WTC11 (cell line): ENCODE data around the gene AANAT. TPM values are rescaled to one million over a fixed set of nuclear protein-coding genes. Genes with fewer than 3 reads are reported as not detected.
A peak's percentile ranks its signal among the peaks of the same experiment; 100 is the strongest.

ENCODE experiments used
- ATAC-seq: fragments of 200-7000 bp; cut with Tn5 transposase; 2 replicates; pipeline ENCODE4 v1.10.0; 2021; ENCODE audit warnings: mild to moderate bottlenecking, moderate library complexity
- CTCF ChIA-PET: fragments of 300-600 bp; sonication (Branson Sonifier 250); formaldehyde crosslinking; loops from one replicate; lab custom pipeline; 2021; ENCODE audit warnings: antibody characterized with exemption; lab: Charles Lee
- POLR2A ChIA-PET: fragments of 350-600 bp; sonication (Branson Sonifier 250); formaldehyde crosslinking; loops from one replicate; lab custom pipeline; 2021; ENCODE audit warnings: antibody characterized with exemption; lab: Charles Lee
- DNase-seq: peaks from one replicate; pipeline ENCODE4 v3.0.0; 2021; ENCODE audit warnings: low spot score
- H3K27ac Mint-ChIP-seq: 2 replicates; pipeline ENCODE4 v1.8.0; 2021; ENCODE audit warnings: mixed read lengths
- H3K27me3 Mint-ChIP-seq: 2 replicates; pipeline ENCODE4 v1.8.0; 2021; ENCODE audit warnings: low read depth, mild to moderate bottlenecking, moderate library complexity, mixed read lengths
- H3K36me3 Mint-ChIP-seq: 2 replicates; pipeline ENCODE4 v1.8.0; 2021; ENCODE audit warnings: mixed read lengths
- H3K4me1 Mint-ChIP-seq: 2 replicates; pipeline ENCODE4 v1.8.0; 2022; ENCODE audit warnings: mixed read lengths
- H3K4me3 Mint-ChIP-seq: 2 replicates; pipeline ENCODE4 v1.8.0; 2021; ENCODE audit warnings: mild to moderate bottlenecking, moderate library complexity, mixed read lengths
- H3K9me3 Mint-ChIP-seq: 2 replicates; pipeline ENCODE4 v1.8.0; 2021; ENCODE audit warnings: mixed read lengths
- CREM ChIP-seq: sonication (generic); formaldehyde crosslinking; IDR thresholded peaks from 2 replicates; pipeline ENCODE4 v1.8.1; 2022; ENCODE audit warnings: mild to moderate bottlenecking, missing genetic modification reagents, moderate library complexity
- ELF4 ChIP-seq: sonication (generic); formaldehyde crosslinking; IDR thresholded peaks from 2 replicates; pipeline ENCODE4 v1.8.1; 2022; ENCODE audit warnings: low read depth, mild to moderate bottlenecking, moderate library complexity, missing genetic modification reagents
- GRHL2 ChIP-seq: fragments of 250-450 bp; sonication (Bioruptor Pico); IDR thresholded peaks from 2 replicates; pipeline ENCODE4 v1.8.0; 2022; ENCODE audit warnings: mild to moderate bottlenecking, moderate library complexity; ENCODE audit not compliant: insufficient replicate concordance, severe bottlenecking
- KAT7 ChIP-seq: sonication (generic); formaldehyde crosslinking; IDR thresholded peaks from 2 replicates; pipeline ENCODE4 v1.8.1; 2023; ENCODE audit warnings: missing genetic modification reagents, mild to moderate bottlenecking, borderline replicate concordance
- NFE2L1 ChIP-seq: sonication (generic); formaldehyde crosslinking; IDR thresholded peaks from 2 replicates; pipeline ENCODE4 v1.8.1; 2023; ENCODE audit warnings: missing genetic modification reagents
- RELA ChIP-seq: sonication (generic); formaldehyde crosslinking; IDR thresholded peaks from 2 replicates; pipeline ENCODE4 v1.8.1; 2022; ENCODE audit warnings: missing genetic modification reagents, mild to moderate bottlenecking, borderline replicate concordance
- SMAD3 ChIP-seq: sonication (generic); formaldehyde crosslinking; IDR thresholded peaks from 2 replicates; pipeline ENCODE4 v1.8.0; 2022; ENCODE audit warnings: missing genetic modification reagents, mild to moderate bottlenecking, borderline replicate concordance
- SP1 ChIP-seq: sonication (generic); formaldehyde crosslinking; conservative IDR thresholded peaks from 2 replicates; pipeline ENCODE4 v1.8.1; 2022; ENCODE audit warnings: missing genetic modification reagents
- ZNF671 ChIP-seq: fragments of 250-450 bp; sonication (Bioruptor Pico); IDR thresholded peaks from 2 replicates; pipeline ENCODE4 v1.8.0; 2021; ENCODE audit warnings: mild to moderate bottlenecking
- total RNA-seq: library from RNA; stranded (reverse); gene quantifications from 3 replicates; pipeline ENCODE4 v1.2.3, GENCODE V29; 2021
- TF ChIP-seq, protein P1 (sequence below): sonication (generic); formaldehyde crosslinking; IDR thresholded peaks from 2 replicates; pipeline ENCODE4 v1.8.1; 2023; ENCODE audit warnings: mild to moderate bottlenecking, moderate library complexity, missing genetic modification reagents
- TF ChIP-seq, protein P2 (sequence below): sonication (generic); formaldehyde crosslinking; IDR thresholded peaks from 2 replicates; pipeline ENCODE4 v1.8.1; 2022; ENCODE audit warnings: mild to moderate bottlenecking, moderate library complexity, missing genetic modification reagents
- TF ChIP-seq, protein P3 (sequence below): sonication (generic); formaldehyde crosslinking; IDR thresholded peaks from 2 replicates; pipeline ENCODE4 v1.8.0; 2022; ENCODE audit warnings: mild to moderate bottlenecking, missing genetic modification reagents
- TF ChIP-seq, protein P4 (sequence below): sonication (generic); formaldehyde crosslinking; IDR thresholded peaks from 2 replicates; pipeline ENCODE4 v1.8.1; 2022; ENCODE audit warnings: low read depth, mild to moderate bottlenecking, moderate library complexity, missing genetic modification reagents, borderline replicate concordance
- TF ChIP-seq, protein P5 (sequence below): sonication (generic); formaldehyde crosslinking; IDR thresholded peaks from 2 replicates; pipeline ENCODE4 v1.8.0; 2022; ENCODE audit warnings: mild to moderate bottlenecking, missing genetic modification reagents
- TF ChIP-seq, protein P6 (sequence below): sonication (generic); formaldehyde crosslinking; IDR thresholded peaks from 2 replicates; pipeline ENCODE4 v1.8.1; 2023; ENCODE audit warnings: mild to moderate bottlenecking, missing genetic modification reagents, borderline replicate concordance
- TF ChIP-seq, protein P7 (sequence below): sonication (generic); formaldehyde crosslinking; IDR thresholded peaks from 2 replicates; pipeline ENCODE4 v1.8.0; 2023; ENCODE audit warnings: missing genetic modification reagents, mild to moderate bottlenecking, borderline replicate concordance

The AANAT gene
- total RNA-seq, 1 experiment from 2014 or later, result 0.17 TPM

DNA sequence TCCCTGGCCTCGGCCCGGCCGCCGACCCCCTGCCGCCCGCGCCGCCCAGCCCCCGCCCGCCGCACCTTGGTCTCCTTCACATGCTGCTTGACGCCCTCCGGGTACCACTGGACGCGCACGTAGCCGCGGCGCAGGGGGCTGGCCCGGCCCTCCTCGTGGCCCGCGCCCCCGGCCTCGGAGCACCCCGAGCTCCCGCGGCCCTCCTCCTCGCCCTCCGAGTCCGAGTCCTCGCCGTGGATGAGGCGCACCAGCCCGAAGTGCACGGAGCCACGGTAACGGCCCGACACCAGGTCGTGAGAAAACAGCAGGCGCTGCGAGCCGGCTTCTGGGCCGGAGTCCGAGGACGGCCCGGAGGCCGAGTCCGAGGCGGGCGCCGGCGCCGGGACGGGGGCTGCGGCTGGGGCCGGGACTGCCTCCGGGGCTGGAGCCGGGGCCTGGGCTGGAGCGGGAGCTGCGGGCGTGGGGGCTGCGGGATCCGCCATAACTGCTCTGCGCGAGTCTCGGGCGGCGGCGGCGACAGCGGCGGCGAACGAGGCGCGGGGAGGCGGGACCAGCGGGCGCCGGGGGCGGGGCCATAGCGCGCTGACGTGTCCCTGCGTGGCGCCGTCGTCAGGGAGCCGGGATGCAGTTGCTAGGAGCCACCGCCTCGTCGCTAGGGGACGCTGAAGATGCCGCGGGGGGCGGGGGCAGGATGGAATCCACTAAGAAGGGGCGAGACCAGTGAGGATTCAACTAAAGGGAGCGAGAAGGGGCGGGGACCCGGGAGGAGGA is 14.6 kb upstream of the AANAT start, which contains the start of gene UBE2O:
Gene UBE2O, minus strand, starts transcription at position 493 of the 771 bp plus-strand sequence. Its CDS starts 11 bp downstream, at position 482.
- no peaks in the 10 kb centered on the region for H3K36me3 Mint-ChIP-seq
- H3K4me1 Mint-ChIP-seq, result peaks cover 35% of the 10 kb centered on the region
- TF ChIP-seq ELF4 (CRISPR knock-in tag) (peak; percentile 43; the same call in 1 of the 2 replicates), SP1 (peak; percentile 94), CREM (CRISPR knock-in tag) (0 out of 2 replicates have a peak, but pooled peaks have one; percentile 27), RELA (CRISPR knock-in tag) (0 out of 2 replicates have a peak, but pooled peaks have one; percentile 43), GRHL2 (no peak), ZNF671 (CRISPR knock-in tag) (no peak)
- TF ChIP-seq, protein P1, sequence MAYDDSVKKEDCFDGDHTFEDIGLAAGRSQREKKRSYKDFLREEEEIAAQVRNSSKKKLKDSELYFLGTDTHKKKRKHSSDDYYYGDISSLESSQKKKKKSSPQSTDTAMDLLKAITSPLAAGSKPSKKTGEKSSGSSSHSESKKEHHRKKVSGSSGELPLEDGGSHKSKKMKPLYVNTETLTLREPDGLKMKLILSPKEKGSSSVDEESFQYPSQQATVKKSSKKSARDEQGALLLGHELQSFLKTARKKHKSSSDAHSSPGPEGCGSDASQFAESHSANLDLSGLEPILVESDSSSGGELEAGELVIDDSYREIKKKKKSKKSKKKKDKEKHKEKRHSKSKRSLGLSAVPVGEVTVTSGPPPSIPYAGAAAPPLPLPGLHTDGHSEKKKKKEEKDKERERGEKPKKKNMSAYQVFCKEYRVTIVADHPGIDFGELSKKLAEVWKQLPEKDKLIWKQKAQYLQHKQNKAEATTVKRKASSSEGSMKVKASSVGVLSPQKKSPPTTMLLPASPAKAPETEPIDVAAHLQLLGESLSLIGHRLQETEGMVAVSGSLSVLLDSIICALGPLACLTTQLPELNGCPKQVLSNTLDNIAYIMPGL (CRISPR knock-in tag), result peak; percentile 24
- TF ChIP-seq, protein P2, sequence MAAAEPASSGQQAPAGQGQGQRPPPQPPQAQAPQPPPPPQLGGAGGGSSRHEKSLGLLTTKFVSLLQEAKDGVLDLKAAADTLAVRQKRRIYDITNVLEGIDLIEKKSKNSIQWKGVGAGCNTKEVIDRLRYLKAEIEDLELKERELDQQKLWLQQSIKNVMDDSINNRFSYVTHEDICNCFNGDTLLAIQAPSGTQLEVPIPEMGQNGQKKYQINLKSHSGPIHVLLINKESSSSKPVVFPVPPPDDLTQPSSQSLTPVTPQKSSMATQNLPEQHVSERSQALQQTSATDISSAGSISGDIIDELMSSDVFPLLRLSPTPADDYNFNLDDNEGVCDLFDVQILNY (CRISPR knock-in tag), result peak; percentile 26; the same call in 1 of the 2 replicates
- TF ChIP-seq, all 79 proteins: peak for 6
- peak; percentile 97 for DNase-seq
- H3K27ac Mint-ChIP-seq, result peak within 1 kb of the TSS; percentile 67; the same call in 1 of the 2 replicates
- CTCF ChIA-PET, result interaction anchor here (0.5 to 2.7 kb wide), 18 partner anchors 8 to 229 kb away, joined by 3 to 13 read pairs (median 4); partner anchors contain the start of gene CYGB
- H3K27me3 Mint-ChIP-seq, result no peaks in the 10 kb centered on the region
- H3K9me3 Mint-ChIP-seq, result peaks cover 4% of the 10 kb centered on the region
- peak; percentile 93 for ATAC-seq
- peak within 1 kb of the TSS; percentile 88 for H3K4me3 Mint-ChIP-seq
- POLR2A ChIA-PET, result no interaction called here

DNA sequence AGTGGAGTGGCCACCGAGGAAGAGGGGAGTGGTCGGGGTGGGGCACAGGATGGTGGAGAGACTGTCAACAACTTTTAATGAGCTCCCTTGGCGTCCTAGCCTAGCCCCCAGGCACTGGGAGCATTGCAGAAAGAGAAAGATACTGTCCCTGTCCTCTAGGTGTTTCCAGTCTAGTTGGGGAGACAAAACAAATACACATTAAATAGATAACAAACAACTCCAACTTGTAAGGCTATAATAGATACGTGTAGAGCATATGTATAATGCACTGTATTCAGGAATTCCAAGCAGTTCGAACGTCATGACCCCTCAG is 14.0 kb upstream of the AANAT start:
- POLR2A ChIA-PET, result no interaction called here

More for the DNA sequence above, 14.0 kb upstream of the AANAT start:
- CTCF ChIA-PET, result interaction anchor here (0.5 to 2.7 kb wide), 21 partner anchors 8 to 228 kb away, joined by 3 to 13 read pairs (median 4); partner anchors contain the start of gene CYGB
- Mint-ChIP-seq H3K4me3 (peak overlapping the region; percentile 46), H3K27ac (peak overlapping the region; percentile 67; the same call in 1 of the 2 replicates), H3K4me1 (peaks cover 34% of the 10 kb centered on the region), H3K36me3 (no peaks in the 10 kb centered on the region), H3K9me3 (peaks cover 4% of the 10 kb centered on the region), H3K27me3 (peaks cover 2% of the 10 kb centered on the region; the same call in 1 of the 2 replicates)
- ATAC-seq (no peak), DNase-seq (no peak)
- TF ChIP-seq GRHL2 (no peak), KAT7 (CRISPR knock-in tag) (no peak), NFE2L1 (CRISPR knock-in tag) (no peak), SMAD3 (CRISPR knock-in tag) (no peak)
- TF ChIP-seq, protein P3, sequence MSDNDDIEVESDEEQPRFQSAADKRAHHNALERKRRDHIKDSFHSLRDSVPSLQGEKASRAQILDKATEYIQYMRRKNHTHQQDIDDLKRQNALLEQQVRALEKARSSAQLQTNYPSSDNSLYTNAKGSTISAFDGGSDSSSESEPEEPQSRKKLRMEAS (CRISPR knock-in tag), result no peak
- TF ChIP-seq, protein P4, sequence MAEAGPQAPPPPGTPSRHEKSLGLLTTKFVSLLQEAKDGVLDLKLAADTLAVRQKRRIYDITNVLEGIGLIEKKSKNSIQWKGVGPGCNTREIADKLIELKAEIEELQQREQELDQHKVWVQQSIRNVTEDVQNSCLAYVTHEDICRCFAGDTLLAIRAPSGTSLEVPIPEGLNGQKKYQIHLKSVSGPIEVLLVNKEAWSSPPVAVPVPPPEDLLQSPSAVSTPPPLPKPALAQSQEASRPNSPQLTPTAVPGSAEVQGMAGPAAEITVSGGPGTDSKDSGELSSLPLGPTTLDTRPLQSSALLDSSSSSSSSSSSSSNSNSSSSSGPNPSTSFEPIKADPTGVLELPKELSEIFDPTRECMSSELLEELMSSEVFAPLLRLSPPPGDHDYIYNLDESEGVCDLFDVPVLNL (CRISPR knock-in tag), result no peak
- TF ChIP-seq, protein P5, sequence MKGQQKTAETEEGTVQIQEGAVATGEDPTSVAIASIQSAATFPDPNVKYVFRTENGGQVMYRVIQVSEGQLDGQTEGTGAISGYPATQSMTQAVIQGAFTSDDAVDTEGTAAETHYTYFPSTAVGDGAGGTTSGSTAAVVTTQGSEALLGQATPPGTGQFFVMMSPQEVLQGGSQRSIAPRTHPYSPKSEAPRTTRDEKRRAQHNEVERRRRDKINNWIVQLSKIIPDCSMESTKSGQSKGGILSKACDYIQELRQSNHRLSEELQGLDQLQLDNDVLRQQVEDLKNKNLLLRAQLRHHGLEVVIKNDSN (CRISPR knock-in tag), result no peak
- TF ChIP-seq, protein P6, sequence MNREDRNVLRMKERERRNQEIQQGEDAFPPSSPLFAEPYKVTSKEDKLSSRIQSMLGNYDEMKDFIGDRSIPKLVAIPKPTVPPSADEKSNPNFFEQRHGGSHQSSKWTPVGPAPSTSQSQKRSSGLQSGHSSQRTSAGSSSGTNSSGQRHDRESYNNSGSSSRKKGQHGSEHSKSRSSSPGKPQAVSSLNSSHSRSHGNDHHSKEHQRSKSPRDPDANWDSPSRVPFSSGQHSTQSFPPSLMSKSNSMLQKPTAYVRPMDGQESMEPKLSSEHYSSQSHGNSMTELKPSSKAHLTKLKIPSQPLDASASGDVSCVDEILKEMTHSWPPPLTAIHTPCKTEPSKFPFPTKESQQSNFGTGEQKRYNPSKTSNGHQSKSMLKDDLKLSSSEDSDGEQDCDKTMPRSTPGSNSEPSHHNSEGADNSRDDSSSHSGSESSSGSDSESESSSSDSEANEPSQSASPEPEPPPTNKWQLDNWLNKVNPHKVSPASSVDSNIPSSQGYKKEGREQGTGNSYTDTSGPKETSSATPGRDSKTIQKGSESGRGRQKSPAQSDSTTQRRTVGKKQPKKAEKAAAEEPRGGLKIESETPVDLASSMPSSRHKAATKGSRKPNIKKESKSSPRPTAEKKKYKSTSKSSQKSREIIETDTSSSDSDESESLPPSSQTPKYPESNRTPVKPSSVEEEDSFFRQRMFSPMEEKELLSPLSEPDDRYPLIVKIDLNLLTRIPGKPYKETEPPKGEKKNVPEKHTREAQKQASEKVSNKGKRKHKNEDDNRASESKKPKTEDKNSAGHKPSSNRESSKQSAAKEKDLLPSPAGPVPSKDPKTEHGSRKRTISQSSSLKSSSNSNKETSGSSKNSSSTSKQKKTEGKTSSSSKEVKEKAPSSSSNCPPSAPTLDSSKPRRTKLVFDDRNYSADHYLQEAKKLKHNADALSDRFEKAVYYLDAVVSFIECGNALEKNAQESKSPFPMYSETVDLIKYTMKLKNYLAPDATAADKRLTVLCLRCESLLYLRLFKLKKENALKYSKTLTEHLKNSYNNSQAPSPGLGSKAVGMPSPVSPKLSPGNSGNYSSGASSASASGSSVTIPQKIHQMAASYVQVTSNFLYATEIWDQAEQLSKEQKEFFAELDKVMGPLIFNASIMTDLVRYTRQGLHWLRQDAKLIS (CRISPR knock-in tag), result no peak
- TF ChIP-seq, protein P7, sequence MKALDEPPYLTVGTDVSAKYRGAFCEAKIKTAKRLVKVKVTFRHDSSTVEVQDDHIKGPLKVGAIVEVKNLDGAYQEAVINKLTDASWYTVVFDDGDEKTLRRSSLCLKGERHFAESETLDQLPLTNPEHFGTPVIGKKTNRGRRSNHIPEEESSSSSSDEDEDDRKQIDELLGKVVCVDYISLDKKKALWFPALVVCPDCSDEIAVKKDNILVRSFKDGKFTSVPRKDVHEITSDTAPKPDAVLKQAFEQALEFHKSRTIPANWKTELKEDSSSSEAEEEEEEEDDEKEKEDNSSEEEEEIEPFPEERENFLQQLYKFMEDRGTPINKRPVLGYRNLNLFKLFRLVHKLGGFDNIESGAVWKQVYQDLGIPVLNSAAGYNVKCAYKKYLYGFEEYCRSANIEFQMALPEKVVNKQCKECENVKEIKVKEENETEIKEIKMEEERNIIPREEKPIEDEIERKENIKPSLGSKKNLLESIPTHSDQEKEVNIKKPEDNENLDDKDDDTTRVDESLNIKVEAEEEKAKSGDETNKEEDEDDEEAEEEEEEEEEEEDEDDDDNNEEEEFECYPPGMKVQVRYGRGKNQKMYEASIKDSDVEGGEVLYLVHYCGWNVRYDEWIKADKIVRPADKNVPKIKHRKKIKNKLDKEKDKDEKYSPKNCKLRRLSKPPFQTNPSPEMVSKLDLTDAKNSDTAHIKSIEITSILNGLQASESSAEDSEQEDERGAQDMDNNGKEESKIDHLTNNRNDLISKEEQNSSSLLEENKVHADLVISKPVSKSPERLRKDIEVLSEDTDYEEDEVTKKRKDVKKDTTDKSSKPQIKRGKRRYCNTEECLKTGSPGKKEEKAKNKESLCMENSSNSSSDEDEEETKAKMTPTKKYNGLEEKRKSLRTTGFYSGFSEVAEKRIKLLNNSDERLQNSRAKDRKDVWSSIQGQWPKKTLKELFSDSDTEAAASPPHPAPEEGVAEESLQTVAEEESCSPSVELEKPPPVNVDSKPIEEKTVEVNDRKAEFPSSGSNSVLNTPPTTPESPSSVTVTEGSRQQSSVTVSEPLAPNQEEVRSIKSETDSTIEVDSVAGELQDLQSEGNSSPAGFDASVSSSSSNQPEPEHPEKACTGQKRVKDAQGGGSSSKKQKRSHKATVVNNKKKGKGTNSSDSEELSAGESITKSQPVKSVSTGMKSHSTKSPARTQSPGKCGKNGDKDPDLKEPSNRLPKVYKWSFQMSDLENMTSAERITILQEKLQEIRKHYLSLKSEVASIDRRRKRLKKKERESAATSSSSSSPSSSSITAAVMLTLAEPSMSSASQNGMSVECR, result no peak
